Measurements from ENCODE around the gene PCSK7.

The PCSK7 gene

GRCh38 chr11:117219995-117220394 is 11.9 kb downstream of the PCSK7 start:
- TF ChIP-seq CTCF (IDR thresholded peaks at IDR 0.05; ENCODE audit: low read depth, low read length): no peak
- H3K4me3 ChIP-seq (ENCODE audit: low read depth, low read length): no peak overlapping the region

- no peak for TF ChIP-seq CTCF (IDR thresholded peaks at IDR 0.05; ENCODE audit: low read depth, low read length)
- H3K4me3 ChIP-seq (ENCODE audit: low read depth, low read length): no peak overlapping the region
Observed at GRCh38 chr11:117219455-117219854, 12.4 kb downstream of the PCSK7 start.

DNA sequence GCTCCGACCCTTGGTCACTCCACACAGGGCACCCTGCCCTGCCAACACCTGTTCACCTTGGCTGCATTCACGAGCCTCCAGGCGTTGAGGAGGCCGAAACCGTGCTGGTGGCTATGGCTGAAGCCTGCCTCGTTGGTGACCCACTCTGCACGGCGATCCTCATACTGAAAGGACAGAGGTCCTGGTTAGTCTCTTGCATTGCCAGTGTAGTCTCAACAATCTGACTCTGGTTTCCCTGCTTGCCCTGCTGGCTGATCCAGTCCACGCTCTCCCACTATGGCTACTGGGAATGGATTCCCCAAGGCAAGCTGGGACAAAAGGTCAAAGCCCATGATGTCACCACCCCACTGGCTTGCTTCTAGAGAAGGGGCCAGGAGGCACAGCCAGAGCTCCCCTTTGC is 12.9 kb downstream of the PCSK7 start:
- no peak for TF ChIP-seq CTCF (IDR thresholded peaks at IDR 0.05; ENCODE audit: low read depth, low read length)
- H3K4me3 ChIP-seq (ENCODE audit: low read depth, low read length): no peak overlapping the region

DNA sequence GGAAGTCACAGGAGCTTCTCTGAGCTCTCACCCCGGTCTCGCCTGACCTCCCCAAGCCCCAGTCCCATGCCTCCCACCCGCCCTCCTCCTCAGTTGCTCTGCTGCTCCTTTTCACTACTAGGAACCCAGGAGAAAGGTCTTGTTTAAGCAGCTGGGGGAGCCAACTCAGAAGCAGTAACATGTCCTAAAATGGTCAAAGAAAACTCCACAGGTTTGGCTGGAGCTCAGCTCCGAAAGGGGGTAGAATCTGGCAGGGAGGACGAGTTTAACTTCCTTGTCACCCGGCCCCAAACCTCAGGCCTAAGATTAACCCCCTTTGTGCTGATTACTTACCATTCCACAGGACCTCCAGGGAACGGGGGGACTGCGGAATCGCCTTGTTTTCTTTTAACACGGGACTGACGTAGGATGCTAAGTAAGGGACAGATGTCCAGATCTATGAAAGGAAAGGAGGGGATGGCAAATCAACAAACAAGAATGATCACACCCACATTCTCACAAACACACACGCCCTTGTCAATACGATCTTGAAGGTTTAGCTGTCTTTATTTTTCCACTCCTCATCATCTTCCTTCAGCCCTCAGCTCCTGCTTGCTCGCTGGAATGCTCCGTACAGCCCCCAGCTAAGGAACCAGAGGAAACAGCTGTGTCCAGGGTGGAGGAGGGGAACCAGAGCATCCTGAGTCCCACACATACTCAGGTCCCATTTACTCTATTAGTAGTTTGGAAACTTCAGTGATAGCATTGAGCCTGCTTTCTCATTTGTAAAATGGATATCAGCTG is 13.5 kb downstream of the PCSK7 start:
- 0 out of 2 replicates have a peak overlapping the region, but pooled peaks have one; percentile 0 for H3K4me3 ChIP-seq (ENCODE audit: low read depth, low read length)
- no peak for TF ChIP-seq CTCF (IDR thresholded peaks at IDR 0.05; ENCODE audit: low read depth, low read length)

GRCh38 chr11:117217141-117218084 is 14.5 kb downstream of the PCSK7 start:
- no peak overlapping the region for H3K4me3 ChIP-seq (ENCODE audit: low read depth, low read length)
- TF ChIP-seq CTCF (IDR thresholded peaks at IDR 0.05; ENCODE audit: low read depth, low read length): no peak

- TF ChIP-seq CTCF (IDR thresholded peaks at IDR 0.05; ENCODE audit: low read depth, low read length): no peak
- H3K4me3 ChIP-seq (ENCODE audit: low read depth, low read length): no peak overlapping the region
Observed at GRCh38 chr11:117214404-117215110, 17.3 kb downstream of the PCSK7 start.

All from WI38 (cell line).